ENCODE results near the gene LRRC52. TPM values are rescaled to one million over a fixed set of nuclear protein-coding genes. Genes with fewer than 3 reads are reported as not detected.
A peak's percentile ranks its signal among the peaks of the same experiment; 100 is the strongest.

The LRRC52 gene
- total RNA-seq, 1 donor from 2014 or later: 0.87 TPM

DNA sequence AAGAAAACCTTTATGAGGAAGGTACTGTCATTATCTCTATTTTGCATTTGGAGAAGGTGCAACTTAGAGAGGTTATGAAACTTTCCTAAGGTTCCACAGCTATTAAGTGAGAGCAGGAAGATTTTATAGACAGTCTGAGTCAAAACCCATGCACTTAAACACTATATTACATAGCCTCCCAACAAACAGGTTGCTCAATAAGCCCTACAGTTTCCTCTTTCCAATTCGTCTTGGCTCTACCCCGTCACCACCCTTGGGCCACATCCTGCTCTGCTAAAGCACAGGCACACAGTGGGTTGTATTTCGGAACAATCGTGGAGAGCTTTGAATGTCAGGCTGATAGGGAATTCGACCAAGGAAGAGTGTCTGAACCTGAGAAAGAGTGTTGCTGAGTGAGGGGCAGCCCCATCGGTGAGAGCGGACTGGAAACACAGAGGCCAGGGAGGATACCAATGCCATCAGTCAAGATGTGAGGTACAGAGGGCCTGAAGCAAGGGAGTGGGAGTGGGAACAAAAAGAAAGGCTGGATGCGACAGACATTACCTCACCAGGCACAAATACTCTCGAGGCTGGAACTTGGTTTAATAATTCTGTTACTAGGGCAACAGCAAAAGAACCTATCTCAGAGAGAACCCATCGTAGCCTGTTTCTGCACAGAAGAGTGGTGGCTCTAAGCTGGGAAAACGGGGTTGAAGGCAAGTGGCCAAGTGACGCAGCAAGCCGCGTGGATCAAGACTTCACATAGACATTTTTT, 6.3 kb upstream of the LRRC52 start:
- TF ChIP-seq CTCF (IDR thresholded peaks at IDR 0.05): no peak
- Histone ChIP-seq H3K4me1 (peaks cover 4% of the 10 kb centered on the region), H3K27ac (no peak overlapping the region), H3K27me3 (no peaks in the 10 kb centered on the region), H3K4me3 (no peak overlapping the region), H3K9me3 (no peaks in the 10 kb centered on the region), H3K36me3 (no peaks in the 10 kb centered on the region)
- ATAC-seq (peak; percentile 24), DNase-seq (no peak)
- intact Hi-C loops (cut with DNase I): no loop called here

DNA sequence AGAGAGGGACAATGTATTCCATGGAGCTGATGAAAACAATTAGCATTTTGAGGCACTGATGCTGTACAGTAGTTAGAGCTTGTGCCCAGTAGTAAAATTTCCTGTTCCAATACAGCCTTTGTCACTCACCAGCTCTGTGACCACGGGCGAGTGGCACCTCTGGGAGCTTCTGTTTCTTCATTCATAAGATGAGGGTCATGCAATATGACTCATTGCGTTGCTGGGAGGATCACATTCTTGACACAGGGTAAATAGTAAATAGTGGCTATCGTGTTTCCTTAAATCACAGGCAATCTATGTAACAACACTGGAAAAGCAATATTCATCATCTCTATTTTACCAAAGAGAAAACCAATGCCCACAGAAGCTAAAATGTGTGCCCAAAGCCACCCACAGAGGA, 4.5 kb upstream of the LRRC52 start:
- Histone ChIP-seq H3K27me3 (no peaks in the 10 kb centered on the region), H3K27ac (no peak overlapping the region), H3K4me1 (peaks cover 8% of the 10 kb centered on the region), H3K4me3 (no peak overlapping the region), H3K9me3 (no peaks in the 10 kb centered on the region), H3K36me3 (no peaks in the 10 kb centered on the region)
- intact Hi-C loops (cut with DNase I): no loop called here
- TF ChIP-seq CTCF (IDR thresholded peaks at IDR 0.05): no peak
- ATAC-seq (no peak), DNase-seq (no peak)

DNA sequence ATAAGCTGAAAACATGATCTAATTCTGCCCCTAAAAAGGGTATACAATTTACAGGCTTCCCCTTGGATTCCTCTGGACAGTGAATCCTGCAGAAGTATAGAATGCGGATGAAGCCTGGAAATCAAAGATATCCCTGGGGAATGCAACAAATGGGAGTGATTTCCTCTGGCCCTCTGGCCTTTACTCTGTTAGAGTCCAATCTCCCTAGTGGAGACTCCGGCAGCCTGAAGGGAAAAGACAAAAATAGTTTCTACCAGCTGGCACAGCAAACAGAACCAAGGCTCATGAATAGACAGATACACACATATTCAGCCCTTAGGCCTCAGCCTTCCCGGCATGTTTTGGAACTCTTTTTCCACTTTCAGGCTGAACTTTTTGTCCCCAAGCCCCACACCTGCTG, 3.9 kb upstream of the LRRC52 start:
- ATAC-seq (no peak), DNase-seq (no peak)
- TF ChIP-seq CTCF (IDR thresholded peaks at IDR 0.05): no peak
- Histone ChIP-seq H3K4me3 (no peak overlapping the region), H3K27ac (no peak overlapping the region), H3K27me3 (no peaks in the 10 kb centered on the region), H3K36me3 (no peaks in the 10 kb centered on the region), H3K9me3 (no peaks in the 10 kb centered on the region), H3K4me1 (peaks cover 8% of the 10 kb centered on the region)
- intact Hi-C loops (cut with DNase I): no loop called here

DNA sequence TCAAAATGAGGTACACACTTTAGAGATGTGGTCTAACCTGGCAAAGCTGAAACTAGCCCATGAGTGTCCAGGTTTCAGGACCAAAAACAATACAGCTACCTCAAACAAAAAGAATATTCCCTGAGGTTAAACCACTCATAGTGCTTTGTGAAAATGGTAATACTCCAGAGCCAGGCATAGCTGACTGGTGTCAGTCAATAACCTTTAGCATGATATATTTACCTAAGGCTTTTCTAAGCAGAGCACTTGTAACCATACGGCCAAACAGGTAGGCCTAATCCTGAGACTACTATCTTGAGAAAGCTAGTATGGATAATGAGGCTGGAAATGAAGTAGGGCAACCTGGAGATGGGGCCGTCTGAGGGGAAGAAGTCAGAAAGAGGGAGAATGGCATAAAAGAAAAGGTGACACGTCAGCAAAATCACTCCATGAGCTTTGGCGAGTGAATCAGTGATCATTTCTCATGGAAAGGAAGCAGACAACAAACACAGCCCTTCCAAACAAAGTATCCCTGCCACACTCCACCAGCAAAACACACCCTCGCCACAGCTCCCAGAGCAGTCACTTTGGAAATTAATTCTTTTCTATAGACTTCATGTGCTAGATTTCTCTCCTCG, 1.7 kb upstream of the LRRC52 start:
- intact Hi-C loops (cut with DNase I): no loop called here
- ATAC-seq: no peak

DNA sequence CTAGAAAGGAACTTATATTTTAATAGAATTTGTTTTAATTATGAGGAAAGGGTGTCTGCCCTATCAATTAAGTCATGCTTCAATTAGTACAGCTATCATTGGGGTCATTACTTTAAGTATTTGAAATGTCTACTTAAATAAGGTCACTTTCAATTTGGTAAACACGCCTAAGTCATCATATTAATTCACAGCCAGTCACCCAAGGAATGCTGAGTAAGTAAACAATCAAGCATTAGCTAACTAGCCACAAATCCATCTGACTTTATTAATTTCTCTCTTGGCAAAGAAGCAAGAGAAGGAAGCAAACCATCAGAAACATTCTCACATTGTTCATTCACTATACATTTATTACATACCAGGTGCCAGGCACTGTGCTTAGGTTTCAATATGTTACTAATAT, 1.2 kb upstream of the LRRC52 start:
- Histone ChIP-seq H3K4me3 (no peak overlapping the region), H3K9me3 (no peaks in the 10 kb centered on the region), H3K4me1 (peaks cover 8% of the 10 kb centered on the region), H3K36me3 (no peaks in the 10 kb centered on the region), H3K27me3 (no peaks in the 10 kb centered on the region), H3K27ac (no peak overlapping the region)
- intact Hi-C loops (cut with DNase I): no loop called here
- DNase-seq: no peak
- no peak for ATAC-seq
- no peak for TF ChIP-seq CTCF (IDR thresholded peaks at IDR 0.05)

More for the DNA sequence above, 1.7 kb upstream of the LRRC52 start:
- no peak for TF ChIP-seq CTCF (IDR thresholded peaks at IDR 0.05)
- Histone ChIP-seq H3K27me3 (no peaks in the 10 kb centered on the region), H3K36me3 (no peaks in the 10 kb centered on the region), H3K27ac (no peak overlapping the region), H3K4me1 (peaks cover 8% of the 10 kb centered on the region), H3K9me3 (no peaks in the 10 kb centered on the region), H3K4me3 (no peak overlapping the region)
- DNase-seq: no peak

Measured in upper lobe of right lung (tissue), 1 donor.